Smooth muscle cell (in vitro differentiated cells): Measurements from ENCODE around the gene RUSF1. TPM values are rescaled to one million over a fixed set of nuclear protein-coding genes. Genes with fewer than 3 reads are reported as not detected.

Experiments used
- DNase-seq: peaks from one replicate; lab custom pipeline; 2025; ENCODE audit not compliant: unreplicated experiment; lab: John Stamatoyannopoulos, UW
- H2AFZ ChIP-seq: fragments of 200-600 bp; sonication (generic); 2 replicates; pipeline ENCODE4 v1.6.0; 2016; ENCODE audit warnings: antibody characterized with exemption, low read depth, mild to moderate bottlenecking
- H3F3A ChIP-seq: fragments of 200-600 bp; sonication (generic); 2 replicates; pipeline ENCODE4 v1.6.0; 2017; ENCODE audit warnings: antibody characterized with exemption, low read depth
- H3K27ac ChIP-seq: fragments of 200-600 bp; sonication (generic); 2 replicates; pipeline ENCODE4 v1.5.1; 2016; ENCODE audit warnings: low read depth, mild to moderate bottlenecking
- H3K27me3 ChIP-seq: fragments of 200-600 bp; sonication (generic); 2 replicates; pipeline ENCODE4 v1.6.1; 2016; ENCODE audit warnings: low read depth, mild to moderate bottlenecking
- H3K36me3 ChIP-seq: fragments of 200-600 bp; sonication (generic); 2 replicates; pipeline ENCODE4 v1.5.1; 2016; ENCODE audit warnings: low read depth
- H3K4me1 ChIP-seq: fragments of 200-600 bp; sonication (generic); 2 replicates; pipeline ENCODE4 v1.5.1; 2016; ENCODE audit warnings: low read depth
- H3K4me2 ChIP-seq: fragments of 200-600 bp; sonication (generic); 2 replicates; pipeline ENCODE4 v1.6.0; 2016; ENCODE audit warnings: mild to moderate bottlenecking
- H3K4me3 ChIP-seq: fragments of 200-600 bp; sonication (generic); 2 replicates; pipeline ENCODE4 v1.5.1; 2016; ENCODE audit warnings: mild to moderate bottlenecking
- H3K79me2 ChIP-seq: fragments of 200-600 bp; sonication (generic); 2 replicates; pipeline ENCODE4 v1.6.0; 2016; ENCODE audit warnings: low read depth, mild to moderate bottlenecking
- H3K9ac ChIP-seq: fragments of 200-600 bp; sonication (generic); 2 replicates; pipeline ENCODE4 v1.6.0; 2016; ENCODE audit warnings: low read depth
- H3K9me3 ChIP-seq: fragments of 200-600 bp; sonication (generic); replicated peaks from 2 replicates; pipeline ENCODE4 v1.5.1; 2016; ENCODE audit warnings: low read depth
- H4K20me1 ChIP-seq: fragments of 200-600 bp; sonication (generic); 2 replicates; pipeline ENCODE4 v1.6.0; 2016; ENCODE audit warnings: low read depth
- CTCF ChIP-seq: fragments of 200-600 bp; sonication (generic); IDR thresholded peaks from 2 replicates; pipeline ENCODE4 v1.5.1; 2017; ENCODE audit warnings: borderline replicate concordance, mild to moderate bottlenecking, antibody characterized with exemption; ENCODE audit not compliant: insufficient read depth, poor library complexity, severe bottlenecking
- WGBS: methylation state at CpG from one replicate; pipeline ENCODE4 v1.1.7; 2016; ENCODE audit warnings: low lambda C conversion rate; 5-methylcytosine and 5-hydroxymethylcytosine counted together
- polyA plus RNA-seq: library from polyadenylated mRNA; unstranded; fragments of >200 nt; fragmentation: Nextera tagmentation; extraction: Ambion mirVana; gene quantifications from 2 replicates; pipeline ENCODE4 v1.2.1, GENCODE V29; 2016
- total RNA-seq: library from RNA; depleted of rRNA; stranded (reverse); fragments of >200 nt; gene quantifications from 2 replicates; pipeline ENCODE4 v1.2.3, GENCODE V29; 2014

Gene RUSF1
- total and polyA plus RNA-seq, 2 experiments from 2014 or later: 55.9 to 72.1 TPM

- Histone ChIP-seq H3K9me3 (no peaks in the 10 kb centered on the region), H3K36me3 (no peaks in the 10 kb centered on the region), H3K4me1 (no peaks in the 10 kb centered on the region), H3K9ac (no peak overlapping the region), H3K4me2 (peak overlapping the region; percentile 80), H3K79me2 (no peaks in the 10 kb centered on the region), H3F3A (no peaks in the 10 kb centered on the region), H3K27me3 (peaks cover 4% of the 10 kb centered on the region), H4K20me1 (no peaks in the 10 kb centered on the region), H3K4me3 (peak overlapping the region; percentile 43), H3K27ac (no peak overlapping the region), H2AFZ (peak overlapping the region; percentile 24)
- no peak for TF ChIP-seq CTCF
- WGBS: 23% methylated on average over 55 of the region's 57 CpGs
- DNase-seq: no peak
These were observed 29.4 kb upstream of the RUSF1 start for GRCh38 chr16:31537362-31538242.

GRCh38 chr16:31536804-31537361 lies 28.7 kb upstream of the RUSF1 start:
- no peak for TF ChIP-seq CTCF
- WGBS: 86% methylated on average over 20 of the region's 21 CpGs
- Histone ChIP-seq H3K36me3 (no peaks in the 10 kb centered on the region), H3K27ac (no peak overlapping the region), H3K4me3 (no peak overlapping the region), H3K9me3 (no peaks in the 10 kb centered on the region), H2AFZ (peak overlapping the region; percentile 24), H3K27me3 (peaks cover 4% of the 10 kb centered on the region), H4K20me1 (no peaks in the 10 kb centered on the region), H3K9ac (no peak overlapping the region), H3K4me1 (no peaks in the 10 kb centered on the region), H3F3A (no peaks in the 10 kb centered on the region), H3K4me2 (no peak overlapping the region), H3K79me2 (no peaks in the 10 kb centered on the region)
- DNase-seq: no peak

DNA sequence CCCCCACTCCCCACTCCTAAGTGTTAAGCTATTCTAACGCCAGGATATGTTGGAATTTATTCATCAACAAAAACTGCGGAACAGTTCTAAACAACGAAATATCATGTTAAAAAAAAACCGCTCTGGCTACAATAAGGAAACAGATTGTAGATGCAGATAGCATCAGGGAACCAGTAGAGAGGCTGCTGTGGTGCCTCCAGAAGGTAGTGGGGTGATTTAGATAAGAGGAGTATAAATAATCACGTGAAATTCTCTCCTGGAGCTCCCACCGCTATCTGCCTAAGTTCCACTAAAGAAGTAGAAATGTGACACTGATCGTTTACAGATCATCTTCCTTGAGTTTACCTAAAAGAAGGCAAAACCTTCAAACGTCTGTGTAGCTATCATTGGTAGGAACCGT lies 27.5 kb upstream of the RUSF1 start:
- 80% methylated on average over 9 of the region's 9 CpGs for WGBS
- no peak overlapping the region for H3K4me3 ChIP-seq
- H3K9ac ChIP-seq: no peak overlapping the region
- no peaks in the 10 kb centered on the region for H3K9me3 ChIP-seq
- no peaks in the 10 kb centered on the region for H3K4me1 ChIP-seq
- no peaks in the 10 kb centered on the region for H4K20me1 ChIP-seq
- H2AFZ ChIP-seq: no peak overlapping the region
- no peaks in the 10 kb centered on the region for H3F3A ChIP-seq
- H3K27me3 ChIP-seq: peaks cover 14% of the 10 kb centered on the region
- H3K36me3 ChIP-seq: no peaks in the 10 kb centered on the region
- no peak for DNase-seq
- H3K79me2 ChIP-seq: no peaks in the 10 kb centered on the region
- TF ChIP-seq CTCF: no peak
- no peak overlapping the region for H3K4me2 ChIP-seq
- no peak overlapping the region for H3K27ac ChIP-seq

- Histone ChIP-seq H3K36me3 (no peaks in the 10 kb centered on the region), H4K20me1 (no peaks in the 10 kb centered on the region), H3K4me2 (no peak overlapping the region), H3K9ac (no peak overlapping the region), H3K27me3 (peaks cover 42% of the 10 kb centered on the region), H3K4me1 (no peaks in the 10 kb centered on the region), H2AFZ (no peak overlapping the region), H3K27ac (no peak overlapping the region), H3K79me2 (no peaks in the 10 kb centered on the region), H3K4me3 (no peak overlapping the region), H3F3A (no peaks in the 10 kb centered on the region), H3K9me3 (no peaks in the 10 kb centered on the region)
- no peak for TF ChIP-seq CTCF
- WGBS: 80% methylated on average over 4 of the region's 4 CpGs
- no peak for DNase-seq
These were observed 24.7 kb upstream of the RUSF1 start for GRCh38 chr16:31532896-31533295.
